SKM-1 treated with dmso at 0.1 percent for 144 hours (cell line): ENCODE results near the gene TSPAN18.
A peak's percentile ranks its signal among the peaks of the same experiment; 100 is the strongest.

Source experiments
- DNase-seq: peaks from one replicate; lab custom pipeline; 2025; ENCODE audit not compliant: unreplicated experiment; lab: John Stamatoyannopoulos, UW

Gene TSPAN18

GRCh38 chr11:44936525-44936924, 209.8 kb downstream of the TSPAN18 start:
- peak; percentile 76 for DNase-seq

- no peak for DNase-seq
Observed at GRCh38 chr11:44936951-44937543, 210.3 kb downstream of the TSPAN18 start.

- DNase-seq, result no peak
Observed at GRCh38 chr11:44938066-44938691, 211.4 kb downstream of the TSPAN18 start.

- no peak for DNase-seq
Observed at GRCh38 chr11:44939673-44940395, 213.1 kb downstream of the TSPAN18 start.

- no peak for DNase-seq
Observed at GRCh38 chr11:44940404-44940803, 213.6 kb downstream of the TSPAN18 start.

- DNase-seq, result no peak
Observed at GRCh38 chr11:44940835-44941234, 214.1 kb downstream of the TSPAN18 start.

GRCh38 chr11:44941259-44942021, 214.7 kb downstream of the TSPAN18 start:
- no peak for DNase-seq

GRCh38 chr11:44942029-44942955, 215.5 kb downstream of the TSPAN18 start:
- DNase-seq, result no peak

- DNase-seq, result peak; percentile 64
Observed at GRCh38 chr11:44943118-44943517, 216.4 kb downstream of the TSPAN18 start.

GRCh38 chr11:44943696-44944095, 216.9 kb downstream of the TSPAN18 start:
- DNase-seq, result no peak

- no peak for DNase-seq
Observed at GRCh38 chr11:44944181-44944852, 217.6 kb downstream of the TSPAN18 start.

- DNase-seq, result no peak
Observed at GRCh38 chr11:44944853-44945235, 218.1 kb downstream of the TSPAN18 start.

- no peak for DNase-seq
Observed at GRCh38 chr11:44945666-44946065, 218.9 kb downstream of the TSPAN18 start.

GRCh38 chr11:44946263-44946662, 219.5 kb downstream of the TSPAN18 start:
- no peak for DNase-seq

GRCh38 chr11:44947114-44947513, 220.4 kb downstream of the TSPAN18 start:
- DNase-seq, result no peak

GRCh38 chr11:44948155-44948554, 221.4 kb downstream of the TSPAN18 start:
- no peak for DNase-seq

GRCh38 chr11:44949160-44950030, 222.6 kb downstream of the TSPAN18 start:
- peak; percentile 25 for DNase-seq

- DNase-seq, result no peak
Observed at GRCh38 chr11:44950031-44950624, 223.4 kb downstream of the TSPAN18 start.
